ENCODE data around the gene POLR3C. TPM values are rescaled to one million over a fixed set of nuclear protein-coding genes. Genes with fewer than 3 reads are reported as not detected.

Gene POLR3C
- total RNA-seq, 1 experiment from 2014 or later = 35.1 TPM

DNA sequence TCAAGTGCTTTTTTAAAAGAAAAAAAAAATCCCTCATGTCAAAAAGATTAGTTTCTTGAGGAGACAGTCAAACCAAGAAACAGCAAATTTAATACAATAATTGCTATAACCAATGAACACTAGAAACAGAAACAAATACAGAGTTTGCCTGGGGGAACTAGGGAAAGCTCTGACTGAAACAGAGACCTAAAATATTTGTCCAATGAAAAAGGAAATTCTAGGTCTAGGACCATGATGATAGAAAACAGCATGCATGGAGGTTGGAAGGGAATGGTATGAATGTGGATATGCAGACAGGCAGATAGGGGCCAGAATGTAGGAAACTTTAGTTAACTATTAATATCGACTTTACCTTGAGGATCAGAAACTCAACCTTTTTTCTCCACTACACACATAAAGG lies 31.5 kb upstream of the POLR3C start:
- CTCF ChIA-PET = no interaction called here
- no peak overlapping the region for H3K4me3 ChIP-seq (ENCODE audit: low read depth in 2 of 2, low read length in 2 of 2)
- no peak for ATAC-seq
- H3K27ac ChIP-seq (ENCODE audit: low read length) = no peak overlapping the region
- H3K9me3 ChIP-seq (ENCODE audit: control insufficient read depth, insufficient read depth, low read depth, low read length) = peaks cover 8% of the 10 kb centered on the region; the same call in 1 of the 2 replicates
- DNase-seq (ENCODE audit: low read depth, low spot score) = no peak
- no TSS peak for BruUV-seq (replicated peaks)
- POLR2A ChIA-PET = interaction anchor here (0.6 kb wide), 1 partner anchor 19 kb away, joined by 3 read pairs; no protein-coding TSS in a partner anchor
- TF ChIP-seq SIN3A (IDR thresholded peaks at IDR 0.05; ENCODE audit: borderline replicate concordance, insufficient read depth, low read depth, low read length) = no peak
- TF ChIP-seq TCF7L2 (IDR thresholded peaks at IDR 0.05; ENCODE audit: low read depth, low read length) = no peak
- no peaks in the 10 kb centered on the region for H3K27me3 ChIP-seq (ENCODE audit: control insufficient read depth, insufficient read depth, low read length)
- intact Hi-C loops (cut with micrococcal nuclease; ENCODE audit: unreplicated experiment) (no loop called here), in situ Hi-C loops (cut with HindIII; ENCODE audit: low pct_unique_long_range_greater_than_20kb, low sequenced_read_pairs) (no loop called here)
- no peaks in the 10 kb centered on the region for H3K4me1 ChIP-seq (ENCODE audit: control insufficient read depth, insufficient read depth, low read length)
- H3K36me3 ChIP-seq (ENCODE audit: control insufficient read depth, insufficient read depth, low read length) = no peaks in the 10 kb centered on the region

GRCh38 chr1:145795257-145795881 lies 28.6 kb upstream of the POLR3C start:
- ATAC-seq = no peak
- Histone ChIP-seq H3K9me3 (ENCODE audit: control insufficient read depth, insufficient read depth, low read depth, low read length) (peaks cover 16% of the 10 kb centered on the region; the same call in 1 of the 2 replicates), H3K4me1 (ENCODE audit: control insufficient read depth, insufficient read depth, low read length) (no peaks in the 10 kb centered on the region), H3K36me3 (ENCODE audit: control insufficient read depth, insufficient read depth, low read length) (no peaks in the 10 kb centered on the region), H3K4me3 (ENCODE audit: low read depth in 2 of 2, low read length in 2 of 2) (no peak overlapping the region), H3K27me3 (ENCODE audit: control insufficient read depth, insufficient read depth, low read length) (no peaks in the 10 kb centered on the region), H3K27ac (ENCODE audit: low read length) (no peak overlapping the region)
- TF ChIP-seq POLR2AphosphoS5 (IDR thresholded peaks at IDR 0.05; ENCODE audit: low read depth, low read length) = no peak
- TF ChIP-seq, protein P1, sequence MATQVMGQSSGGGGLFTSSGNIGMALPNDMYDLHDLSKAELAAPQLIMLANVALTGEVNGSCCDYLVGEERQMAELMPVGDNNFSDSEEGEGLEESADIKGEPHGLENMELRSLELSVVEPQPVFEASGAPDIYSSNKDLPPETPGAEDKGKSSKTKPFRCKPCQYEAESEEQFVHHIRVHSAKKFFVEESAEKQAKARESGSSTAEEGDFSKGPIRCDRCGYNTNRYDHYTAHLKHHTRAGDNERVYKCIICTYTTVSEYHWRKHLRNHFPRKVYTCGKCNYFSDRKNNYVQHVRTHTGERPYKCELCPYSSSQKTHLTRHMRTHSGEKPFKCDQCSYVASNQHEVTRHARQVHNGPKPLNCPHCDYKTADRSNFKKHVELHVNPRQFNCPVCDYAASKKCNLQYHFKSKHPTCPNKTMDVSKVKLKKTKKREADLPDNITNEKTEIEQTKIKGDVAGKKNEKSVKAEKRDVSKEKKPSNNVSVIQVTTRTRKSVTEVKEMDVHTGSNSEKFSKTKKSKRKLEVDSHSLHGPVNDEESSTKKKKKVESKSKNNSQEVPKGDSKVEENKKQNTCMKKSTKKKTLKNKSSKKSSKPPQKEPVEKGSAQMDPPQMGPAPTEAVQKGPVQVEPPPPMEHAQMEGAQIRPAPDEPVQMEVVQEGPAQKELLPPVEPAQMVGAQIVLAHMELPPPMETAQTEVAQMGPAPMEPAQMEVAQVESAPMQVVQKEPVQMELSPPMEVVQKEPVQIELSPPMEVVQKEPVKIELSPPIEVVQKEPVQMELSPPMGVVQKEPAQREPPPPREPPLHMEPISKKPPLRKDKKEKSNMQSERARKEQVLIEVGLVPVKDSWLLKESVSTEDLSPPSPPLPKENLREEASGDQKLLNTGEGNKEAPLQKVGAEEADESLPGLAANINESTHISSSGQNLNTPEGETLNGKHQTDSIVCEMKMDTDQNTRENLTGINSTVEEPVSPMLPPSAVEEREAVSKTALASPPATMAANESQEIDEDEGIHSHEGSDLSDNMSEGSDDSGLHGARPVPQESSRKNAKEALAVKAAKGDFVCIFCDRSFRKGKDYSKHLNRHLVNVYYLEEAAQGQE (IDR thresholded peaks at IDR 0.05; ENCODE audit: insufficient read depth in 1 of 2, low read depth in 2 of 2, low read length in 1 of 2) = no peak
- TF ChIP-seq CTCF (IDR thresholded peaks at IDR 0.05) = no peak
- TF ChIP-seq SIN3A (IDR thresholded peaks at IDR 0.05; ENCODE audit: borderline replicate concordance, insufficient read depth, low read depth, low read length) = no peak
- TF ChIP-seq TCF7L2 (IDR thresholded peaks at IDR 0.05; ENCODE audit: low read depth, low read length) = no peak
- CTCF ChIA-PET = no interaction called here
- DNase-seq (ENCODE audit: low read depth, low spot score) = no peak
- no TSS peak for BruUV-seq (replicated peaks)
- POLR2A ChIA-PET = interaction anchor here (0.7 kb wide), 1 partner anchor 10 kb away, joined by 6 read pairs; no protein-coding TSS in a partner anchor
- in situ Hi-C loops (cut with HindIII; ENCODE audit: low pct_unique_long_range_greater_than_20kb, low sequenced_read_pairs) (no loop called here), intact Hi-C loops (cut with micrococcal nuclease; ENCODE audit: unreplicated experiment) (no loop called here)

- intact Hi-C loops (cut with micrococcal nuclease; ENCODE audit: unreplicated experiment) (no loop called here), in situ Hi-C loops (cut with HindIII; ENCODE audit: low pct_unique_long_range_greater_than_20kb, low sequenced_read_pairs) (no loop called here)
- no peak for TF ChIP-seq POLR2AphosphoS5 (IDR thresholded peaks at IDR 0.05; ENCODE audit: low read depth, low read length)
- TF ChIP-seq TCF7L2 (IDR thresholded peaks at IDR 0.05; ENCODE audit: low read depth, low read length) = no peak
- TF ChIP-seq CTCF (IDR thresholded peaks at IDR 0.05) = no peak
- no peak for TF ChIP-seq SIN3A (IDR thresholded peaks at IDR 0.05; ENCODE audit: borderline replicate concordance, insufficient read depth, low read depth, low read length)
- TF ChIP-seq, protein P1 (IDR thresholded peaks at IDR 0.05; ENCODE audit: insufficient read depth in 1 of 2, low read depth in 2 of 2, low read length in 1 of 2) = no peak
- no peak overlapping the region for H3K4me3 ChIP-seq (ENCODE audit: low read depth in 2 of 2, low read length in 2 of 2)
- H3K36me3 ChIP-seq (ENCODE audit: control insufficient read depth, insufficient read depth, low read length) = no peaks in the 10 kb centered on the region
- no TSS peak for BruUV-seq (replicated peaks)
- H3K27me3 ChIP-seq (ENCODE audit: control insufficient read depth, insufficient read depth, low read length) = no peaks in the 10 kb centered on the region
- no peak overlapping the region for H3K27ac ChIP-seq (ENCODE audit: low read length)
- peaks cover 16% of the 10 kb centered on the region; the same call in 1 of the 2 replicates for H3K9me3 ChIP-seq (ENCODE audit: control insufficient read depth, insufficient read depth, low read depth, low read length)
- DNase-seq (ENCODE audit: low read depth, low spot score) (no peak), ATAC-seq (no peak)
- CTCF ChIA-PET = no interaction called here
- POLR2A ChIA-PET = no interaction called here
- no peaks in the 10 kb centered on the region for H3K4me1 ChIP-seq (ENCODE audit: control insufficient read depth, insufficient read depth, low read length)
These were observed 27.2 kb upstream of the POLR3C start for GRCh38 chr1:145796753-145797152.
